Muscle of arm (tissue), 12 donors: ENCODE measurements around the gene KCNN1. TPM values are rescaled to one million over a fixed set of nuclear protein-coding genes. Genes with fewer than 3 reads are reported as not detected.
A peak's percentile ranks its signal among the peaks of the same experiment; 100 is the strongest.
"Not testable (repeated sequence)": the region's sequence is repeated elsewhere in the genome, so short reads cannot be mapped to it uniquely, and the experiment has no call there.

Source experiments
- DNase-seq: peaks from one replicate; pipeline ENCODE4 v3.0.0-alpha.2; 2013
- polyA plus RNA-seq, 12 donors: library from polyadenylated mRNA; unstranded; fragments of 120-200 nt; gene quantifications; one replicate each; pipeline ENCODE4 v1.2.1, GENCODE V29; 2013; ENCODE audit not compliant: insufficient read length in 12 of 12

KCNN1 gene
- polyA plus RNA-seq, 12 donors = 0.56 to 6.9 (median 1.0) TPM; not detected in 2

- no peak for DNase-seq
Measured at GRCh38 chr19:18021121-18021755, 54.3 kb downstream of the KCNN1 start.

- peak; percentile 75 for DNase-seq
Measured at GRCh38 chr19:18023622-18024251, 56.8 kb downstream of the KCNN1 start.

GRCh38 chr19:18027151-18027550 lies 60.2 kb downstream of the KCNN1 start:
- DNase-seq = no peak

- DNase-seq = no peak
Measured at GRCh38 chr19:18029617-18030338, 62.9 kb downstream of the KCNN1 start.

- not testable (repeated sequence) for DNase-seq
Measured at GRCh38 chr19:18031401-18031800, 64.5 kb downstream of the KCNN1 start.

- DNase-seq = not testable (repeated sequence)
Measured at GRCh38 chr19:18032102-18032501, 65.2 kb downstream of the KCNN1 start.

- no peak for DNase-seq
Measured at GRCh38 chr19:18041054-18041453, 74.1 kb downstream of the KCNN1 start.

- no peak for DNase-seq
Measured at GRCh38 chr19:18043676-18044075, 76.8 kb downstream of the KCNN1 start.

GRCh38 chr19:18044825-18045304 lies 78.0 kb downstream of the KCNN1 start:
- peak; percentile 66 for DNase-seq

- no peak for DNase-seq
Measured at GRCh38 chr19:18045307-18046050, 78.6 kb downstream of the KCNN1 start.

- no peak for DNase-seq
Measured at GRCh38 chr19:18046059-18046718, 79.3 kb downstream of the KCNN1 start.

GRCh38 chr19:18049385-18049784 lies 82.5 kb downstream of the KCNN1 start:
- peak; percentile 79 for DNase-seq

Other genes starting within 250 kb of the KCNN1 start
- 10 to 100 TPM in 11 of 12 donors, not detected in 1; 16.7 to 70.3 (median 28.2) TPM for gene MAP1S, start 247.6 kb upstream of the KCNN1 start, polyA plus RNA-seq
- gene FCHO1, start 215.6 kb upstream of the KCNN1 start, polyA plus RNA-seq = 1 to 10 TPM in 4 of 12 donors, under 1 TPM in 6, not detected in 2; 0.67 to 4.0 (median 0.88) TPM
- 10 to 100 TPM in 1 of 12 donors, 1 to 10 TPM in 2, under 1 TPM in 3, not detected in 6; 0.12 to 17.5 (median 1.1) TPM for gene B3GNT3, start 172.0 kb upstream of the KCNN1 start, polyA plus RNA-seq
- gene INSL3, start 145.6 kb upstream of the KCNN1 start, polyA plus RNA-seq = under 1 TPM in 2 of 12 donors, not detected in 10; 0.24 to 0.44 TPM
- 1 to 10 TPM in 10 of 12 donors, under 1 TPM in 1, not detected in 1; 0.60 to 6.4 (median 1.9) TPM for gene JAK3, start 119.1 kb upstream of the KCNN1 start, polyA plus RNA-seq
- 1,000 to 10,000 TPM in 11 of 12 donors, not detected in 1; 1,385 to 2,689 (median 1,882) TPM for gene RPL18A, start 107.2 kb upstream of the KCNN1 start, polyA plus RNA-seq
- gene SLC5A5, start 95.2 kb upstream of the KCNN1 start, polyA plus RNA-seq = under 1 TPM in 6 of 12 donors, not detected in 6; 0.05 to 0.11 (median 0.06) TPM
- 10 to 100 TPM in 11 of 12 donors, not detected in 1; 31.2 to 90.7 (median 45.0) TPM for gene CCDC124, start 34.1 kb upstream of the KCNN1 start, polyA plus RNA-seq
- gene ARRDC2, start 41.1 kb downstream of the KCNN1 start, polyA plus RNA-seq = 1 to 10 TPM in 11 of 12 donors, not detected in 1; 2.7 to 9.7 (median 4.7) TPM
- under 1 TPM in 10 of 12 donors, not detected in 2; 0.21 to 0.58 (median 0.32) TPM for gene IL12RB1, start 119.8 kb downstream of the KCNN1 start, polyA plus RNA-seq
- 10 to 100 TPM in 4 of 12 donors, 1 to 10 TPM in 8; 4.4 to 70.6 (median 8.8) TPM for gene MAST3, start 130.7 kb downstream of the KCNN1 start, polyA plus RNA-seq
- gene PIK3R2, start 186.1 kb downstream of the KCNN1 start, polyA plus RNA-seq = 10 to 100 TPM in 11 of 12 donors, not detected in 1; 33.4 to 70.2 (median 45.2) TPM
- gene IFI30, start 206.7 kb downstream of the KCNN1 start, polyA plus RNA-seq = 1 to 10 TPM in 3 of 12 donors, under 1 TPM in 4, not detected in 5; 0.09 to 4.5 (median 0.67) TPM
- gene MPV17L2, start 226.1 kb downstream of the KCNN1 start, polyA plus RNA-seq = 1 to 10 TPM in 10 of 12 donors, not detected in 2; 3.2 to 5.8 (median 5.2) TPM
- 1 to 10 TPM in 10 of 12 donors, not detected in 2; 2.7 to 5.5 (median 3.3) TPM for gene RAB3A, start 236.9 kb downstream of the KCNN1 start, polyA plus RNA-seq